ENCODE measurements around the gene LCORL.
A peak's percentile ranks its signal among the peaks of the same experiment; 100 is the strongest.

The LCORL gene

GRCh38 chr4:17807446-17807845, 214.1 kb downstream of the LCORL start:
- peak overlapping the region; percentile 29 for H3K4me3 ChIP-seq (ENCODE audit: low read depth, low read length)
- TF ChIP-seq CTCF (conservative IDR thresholded peaks at IDR 0.05; ENCODE audit: low read depth, low read length) = no peak
- peak; percentile 53 for DNase-seq (ENCODE audit: low read depth)

- no peak for TF ChIP-seq CTCF (conservative IDR thresholded peaks at IDR 0.05; ENCODE audit: low read depth, low read length)
- no peak overlapping the region for H3K4me3 ChIP-seq (ENCODE audit: low read depth, low read length)
- DNase-seq (ENCODE audit: low read depth) = no peak
These were observed 215.9 kb downstream of the LCORL start for GRCh38 chr4:17805580-17806155.

- no peak for DNase-seq (ENCODE audit: low read depth)
- no peak overlapping the region for H3K4me3 ChIP-seq (ENCODE audit: low read depth, low read length)
- no peak for TF ChIP-seq CTCF (conservative IDR thresholded peaks at IDR 0.05; ENCODE audit: low read depth, low read length)
These were observed 223.7 kb downstream of the LCORL start for GRCh38 chr4:17797808-17798207.

GRCh38 chr4:17794730-17795129, 226.8 kb downstream of the LCORL start:
- no peak for TF ChIP-seq CTCF (conservative IDR thresholded peaks at IDR 0.05; ENCODE audit: low read depth, low read length)
- DNase-seq (ENCODE audit: low read depth) = no peak
- no peak overlapping the region for H3K4me3 ChIP-seq (ENCODE audit: low read depth, low read length)
